Subcutaneous abdominal adipose tissue (tissue), 5 donors: ENCODE measurements around the gene PPP1R15B.

ENCODE experiments used
- H3K27ac ChIP-seq: one replicate; pipeline ENCODE4 v1.7.0; 2013; ENCODE audit warnings: low read depth, mild to moderate bottlenecking, inconsistent platforms, low read length, moderate library complexity
- H3K27me3 ChIP-seq, 5 donors: one replicate each; pipeline ENCODE4 v1.7.0; 2013; ENCODE audit warnings: low read length in 5 of 5, inconsistent platforms in 1 of 5; ENCODE audit not compliant: control insufficient read depth in 5 of 5, insufficient read depth in 4 of 5
- H3K36me3 ChIP-seq, 5 donors: one replicate each; pipeline ENCODE4 v1.7.0; 2013; ENCODE audit warnings: low read length in 5 of 5; ENCODE audit not compliant: control insufficient read depth in 5 of 5, insufficient read depth in 5 of 5
- H3K4me1 ChIP-seq, 5 donors: one replicate each; pipeline ENCODE4 v1.7.0; 2013; ENCODE audit warnings: low read length in 5 of 5, mild to moderate bottlenecking in 3 of 5, moderate library complexity in 1 of 5; ENCODE audit not compliant: control insufficient read depth in 5 of 5, insufficient read depth in 5 of 5
- H3K4me3 ChIP-seq, 5 donors: one replicate each; pipeline ENCODE4 v1.7.0; 2013; ENCODE audit warnings: low read length in 5 of 5, low read depth in 1 of 5
- H3K9ac ChIP-seq, 5 donors: one replicate each; pipeline ENCODE4 v1.7.0; 2013; ENCODE audit warnings: low read length in 5 of 5, mild to moderate bottlenecking in 4 of 5, moderate library complexity in 3 of 5
- H3K9me3 ChIP-seq, 5 donors: one replicate each; pipeline ENCODE4 v1.7.0; 2013; ENCODE audit warnings: low read length in 5 of 5; ENCODE audit not compliant: control insufficient read depth in 5 of 5
- donor health status: healthy.
- donor health status: healthy.
- donor health status: healthy.
- donor health status: healthy.
- donor health status: healthy.

Gene PPP1R15B

GRCh38 chr1:204414016-204414415, 2.4 kb upstream of the PPP1R15B start:
- peaks cover 5 to 51% (median 35%) of the 10 kb centered on the region in 5 donors for H3K4me1 ChIP-seq
- no peaks in the 10 kb centered on the region for H3K27me3 ChIP-seq
- no peak overlapping the region for H3K4me3 ChIP-seq
- peak overlapping the region in 1 of 5 donors; percentile 11 for H3K9ac ChIP-seq
- peak overlapping the region; percentile 99 for H3K27ac ChIP-seq
- no peaks in the 10 kb centered on the region for H3K9me3 ChIP-seq
- H3K36me3 ChIP-seq, result no peaks in the 10 kb centered on the region

GRCh38 chr1:204413170-204413535, 1.5 kb upstream of the PPP1R15B start:
- Histone ChIP-seq H3K27me3 (no peaks in the 10 kb centered on the region), H3K4me3 (no peak overlapping the region), H3K9ac (peak overlapping the region in 2 of 5 donors; percentile 62 to 68), H3K36me3 (no peaks in the 10 kb centered on the region), H3K9me3 (no peaks in the 10 kb centered on the region), H3K27ac (peak overlapping the region; percentile 99), H3K4me1 (peaks cover 5 to 43% (median 30%) of the 10 kb centered on the region in 5 donors)

- no peaks in the 10 kb centered on the region for H3K9me3 ChIP-seq
- peak overlapping the region; percentile 90 to 100 (median 99) for H3K9ac ChIP-seq
- peaks cover 0 to 48% (median 33%) of the 10 kb centered on the region in 5 donors for H3K4me1 ChIP-seq
- H3K36me3 ChIP-seq, result peaks cover 3 to 6% (median 4%) of the 10 kb centered on the region in 5 donors
- H3K27ac ChIP-seq, result peak overlapping the region; percentile 99
- H3K27me3 ChIP-seq, result no peaks in the 10 kb centered on the region
- peak overlapping the region; percentile 96 to 100 (median 97) for H3K4me3 ChIP-seq
These were observed 748 bp downstream of the PPP1R15B start for GRCh38 chr1:204410688-204411450.

GRCh38 chr1:204409836-204410687, 1.6 kb downstream of the PPP1R15B start:
- Histone ChIP-seq H3K4me1 (peaks cover 0 to 53% (median 39%) of the 10 kb centered on the region in 5 donors), H3K4me3 (peak overlapping the region; percentile 96 to 100 (median 97)), H3K27ac (peak overlapping the region; percentile 99), H3K9me3 (no peaks in the 10 kb centered on the region), H3K27me3 (no peaks in the 10 kb centered on the region), H3K36me3 (peaks cover 11 to 14% (median 11%) of the 10 kb centered on the region in 5 donors), H3K9ac (peak overlapping the region; percentile 90 to 100 (median 99))

- Histone ChIP-seq H3K9me3 (no peaks in the 10 kb centered on the region), H3K27me3 (no peaks in the 10 kb centered on the region), H3K27ac (peak overlapping the region; percentile 99), H3K4me3 (peak overlapping the region; percentile 96 to 100 (median 97)), H3K9ac (peak overlapping the region; percentile 90 to 100 (median 99)), H3K4me1 (peaks cover 0 to 56% (median 39%) of the 10 kb centered on the region in 5 donors), H3K36me3 (peaks cover 19 to 22% (median 20%) of the 10 kb centered on the region in 5 donors)
These were observed 2.5 kb downstream of the PPP1R15B start for GRCh38 chr1:204409123-204409522.

- H3K36me3 ChIP-seq, result peaks cover 23 to 27% (median 25%) of the 10 kb centered on the region in 5 donors
- peaks cover 0 to 56% (median 40%) of the 10 kb centered on the region in 5 donors for H3K4me1 ChIP-seq
- H3K27me3 ChIP-seq, result no peaks in the 10 kb centered on the region
- peak overlapping the region; percentile 90 to 100 (median 99) for H3K9ac ChIP-seq
- no peaks in the 10 kb centered on the region for H3K9me3 ChIP-seq
- H3K4me3 ChIP-seq, result peak overlapping the region; percentile 96 to 100 (median 97)
- peak overlapping the region; percentile 99 for H3K27ac ChIP-seq
These were observed 3.0 kb downstream of the PPP1R15B start for GRCh38 chr1:204408602-204409001.

- peak overlapping the region; percentile 96 to 100 (median 97) for H3K4me3 ChIP-seq
- peak overlapping the region; percentile 90 to 100 (median 99) for H3K9ac ChIP-seq
- H3K27me3 ChIP-seq, result no peaks in the 10 kb centered on the region
- no peaks in the 10 kb centered on the region for H3K9me3 ChIP-seq
- peaks cover 28 to 30% (median 29%) of the 10 kb centered on the region in 5 donors for H3K36me3 ChIP-seq
- H3K27ac ChIP-seq, result peak overlapping the region; percentile 99
- peaks cover 0 to 56% (median 40%) of the 10 kb centered on the region in 5 donors for H3K4me1 ChIP-seq
These were observed 3.5 kb downstream of the PPP1R15B start for GRCh38 chr1:204408074-204408507.

GRCh38 chr1:204407295-204407971, 4.2 kb downstream of the PPP1R15B start:
- H3K4me3 ChIP-seq, result peak overlapping the region; percentile 96 to 100 (median 97)
- no peaks in the 10 kb centered on the region for H3K9me3 ChIP-seq
- H3K4me1 ChIP-seq, result peaks cover 0 to 52% (median 39%) of the 10 kb centered on the region in 5 donors
- H3K27me3 ChIP-seq, result no peaks in the 10 kb centered on the region
- peak overlapping the region; percentile 99 for H3K27ac ChIP-seq
- H3K36me3 ChIP-seq, result peaks cover 31 to 37% (median 35%) of the 10 kb centered on the region in 5 donors
- peak overlapping the region; percentile 90 to 100 (median 99) for H3K9ac ChIP-seq

- H3K36me3 ChIP-seq, result peaks cover 31 to 42% (median 38%) of the 10 kb centered on the region in 5 donors
- H3K4me1 ChIP-seq, result peaks cover 0 to 48% (median 36%) of the 10 kb centered on the region in 5 donors
- peak overlapping the region; percentile 96 to 100 (median 97) for H3K4me3 ChIP-seq
- no peaks in the 10 kb centered on the region for H3K9me3 ChIP-seq
- peak overlapping the region; percentile 75 to 100 (median 99) for H3K9ac ChIP-seq
- peak overlapping the region; percentile 99 for H3K27ac ChIP-seq
- H3K27me3 ChIP-seq, result no peaks in the 10 kb centered on the region
These were observed 5.0 kb downstream of the PPP1R15B start for GRCh38 chr1:204406621-204407020.
